Mesenchymal stem cell (in vitro differentiated cells and primary cell): ENCODE results near the gene ABCD3.

Source experiments
- DNase-seq: peaks from one replicate; pipeline ENCODE4 v3.0.0-alpha.2; 2013
- H2AFZ ChIP-seq: one replicate; pipeline ENCODE4 v1.6.1; 2013; ENCODE audit warnings: low read depth, mild to moderate bottlenecking, control low read depth, inconsistent platforms, low read length, moderate library complexity
- H2AK5ac ChIP-seq: 2 replicates; pipeline ENCODE4 v1.6.1; 2013; ENCODE audit warnings: low read length, moderate library complexity, mild to moderate bottlenecking, inconsistent platforms; ENCODE audit not compliant: severe bottlenecking
- H2BK120ac ChIP-seq: one replicate; pipeline ENCODE4 v1.6.1; 2013; ENCODE audit warnings: low read depth, mild to moderate bottlenecking, inconsistent platforms, low read length, moderate library complexity
- H2BK12ac ChIP-seq, 2 experiments: one replicate each; pipeline ENCODE4 v1.6.1; 2013; ENCODE audit warnings: inconsistent platforms in 2 of 2, low read length in 2 of 2, mild to moderate bottlenecking in 2 of 2, moderate library complexity in 2 of 2, control low read depth in 1 of 2
- H2BK15ac ChIP-seq: one replicate; pipeline ENCODE4 v1.6.1; 2013; ENCODE audit warnings: mild to moderate bottlenecking, low read depth, inconsistent platforms; ENCODE audit not compliant: poor library complexity, severe bottlenecking
- H2BK5ac ChIP-seq: 2 replicates; pipeline ENCODE4 v1.6.1; 2013; ENCODE audit warnings: low read depth, mild to moderate bottlenecking, low read length, control low read depth, inconsistent platforms; ENCODE audit not compliant: poor library complexity, severe bottlenecking
- H3K14ac ChIP-seq, 2 experiments: one replicate each; pipeline ENCODE4 v1.6.1; 2013; ENCODE audit warnings: inconsistent platforms in 2 of 2, low read length in 2 of 2, control low read depth in 1 of 2, mild to moderate bottlenecking in 1 of 2, moderate library complexity in 1 of 2
- H3K18ac ChIP-seq, 2 experiments: one replicate each; pipeline ENCODE4 v1.6.1; 2013; ENCODE audit warnings: inconsistent platforms in 2 of 2, low read length in 2 of 2, control low read depth in 1 of 2, low read depth in 1 of 2, mild to moderate bottlenecking in 1 of 2
- H3K23ac ChIP-seq, 2 experiments: one replicate each; pipeline ENCODE4 v1.6.1; 2013; ENCODE audit warnings: inconsistent platforms in 2 of 2, low read length in 2 of 2, mild to moderate bottlenecking in 2 of 2, moderate library complexity in 2 of 2, control low read depth in 1 of 2
- H3K27ac ChIP-seq: 2 replicates; pipeline ENCODE4 v1.5.1; 2013; ENCODE audit warnings: mild to moderate bottlenecking, moderate library complexity, low read length, control low read depth, inconsistent platforms; ENCODE audit not compliant: poor library complexity, severe bottlenecking
- H3K27me3 ChIP-seq, 2 experiments: 2 replicates each; pipeline versions ENCODE4 v1.6.1 to v1.7.0; 2013; ENCODE audit warnings: low read length in 2 of 2, mild to moderate bottlenecking in 2 of 2, moderate library complexity in 2 of 2, control low read depth in 1 of 2, inconsistent platforms in 1 of 2; ENCODE audit not compliant: control insufficient read depth in 1 of 2, insufficient read depth in 1 of 2
- H3K36me3 ChIP-seq, 2 experiments: 2 replicates each; pipeline versions ENCODE4 v1.6.1 to v1.7.0; 2013; ENCODE audit warnings: low read length in 2 of 2, control low read depth in 1 of 2, inconsistent platforms in 1 of 2, low read depth in 1 of 2, mild to moderate bottlenecking in 1 of 2; ENCODE audit not compliant: insufficient read depth in 2 of 2, control insufficient read depth in 1 of 2
- H3K4ac ChIP-seq, 2 experiments: one replicate each; pipeline ENCODE4 v1.6.1; 2013; ENCODE audit warnings: inconsistent platforms in 2 of 2, low read length in 2 of 2, mild to moderate bottlenecking in 2 of 2, moderate library complexity in 2 of 2, control low read depth in 1 of 2, low read depth in 1 of 2
- H3K4me1 ChIP-seq: 2 replicates; pipeline ENCODE4 v1.6.1; 2013; ENCODE audit warnings: low read depth, low read length, control low read depth; ENCODE audit not compliant: control insufficient read depth, insufficient read depth
- H3K4me2 ChIP-seq: 2 replicates; pipeline ENCODE4 v1.6.1; 2013; ENCODE audit warnings: low read length, mild to moderate bottlenecking, inconsistent platforms; ENCODE audit not compliant: poor library complexity, severe bottlenecking
- H3K4me3 ChIP-seq, 2 experiments: 2 replicates each; pipeline versions ENCODE4 v1.5.1 to v1.7.0; 2013; ENCODE audit warnings: low read length in 2 of 2, mild to moderate bottlenecking in 2 of 2, control low read depth in 1 of 2, low read depth in 1 of 2; ENCODE audit not compliant: insufficient read depth in 1 of 2
- H3K79me1 ChIP-seq: replicated peaks from 2 replicates; pipeline ENCODE4 v1.6.1; 2013; ENCODE audit warnings: mild to moderate bottlenecking, control low read depth, low read length, inconsistent platforms; ENCODE audit not compliant: poor library complexity, severe bottlenecking
- H3K9ac ChIP-seq: 2 replicates; pipeline ENCODE4 v1.7.0; 2013; ENCODE audit warnings: mild to moderate bottlenecking, low read length, moderate library complexity
- H3K9me3 ChIP-seq: 2 replicates; pipeline ENCODE4 v1.7.0; 2013; ENCODE audit warnings: mild to moderate bottlenecking, low read length; ENCODE audit not compliant: control insufficient read depth
- H4K8ac ChIP-seq: one replicate; pipeline ENCODE4 v1.6.1; 2013; ENCODE audit warnings: inconsistent platforms, mild to moderate bottlenecking, low read length, moderate library complexity
- H4K91ac ChIP-seq: one replicate; pipeline ENCODE4 v1.6.1; 2013; ENCODE audit warnings: mild to moderate bottlenecking, low read length, inconsistent platforms
- WGBS: methylation state at CpG from one replicate; pipeline ENCODE4 v1.1.7; 2013; ENCODE audit warnings: mixed read lengths; 5-methylcytosine and 5-hydroxymethylcytosine counted together

Gene ABCD3

DNA sequence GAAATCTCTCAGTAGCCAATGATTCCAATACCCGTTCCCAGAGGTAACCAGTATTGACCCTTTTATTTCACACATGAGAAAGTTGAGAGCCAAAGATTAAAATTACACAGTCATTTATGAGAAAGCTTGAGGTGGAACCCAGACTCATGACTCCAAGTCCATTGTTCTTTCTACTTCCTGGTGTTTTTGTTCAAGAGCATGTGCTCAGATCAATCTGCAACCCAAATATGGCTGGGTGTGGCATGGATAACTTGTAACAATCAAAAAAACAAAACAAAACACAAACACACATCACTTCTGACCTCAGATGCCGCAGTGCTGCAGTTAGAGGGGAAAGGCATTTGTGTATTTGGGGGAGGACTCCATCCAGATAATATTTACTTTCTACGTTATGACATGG is 18.7 kb upstream of the ABCD3 start:
- Histone ChIP-seq H2BK120ac (no peak overlapping the region), H2BK5ac (no peak overlapping the region), H4K91ac (no peak overlapping the region), H3K4me2 (no peak overlapping the region), H3K23ac (no peak overlapping the region), H2BK15ac (no peak overlapping the region), H3K36me3 (no peaks in the 10 kb centered on the region), H3K27me3 (peaks cover 0 to 5% of the 10 kb centered on the region in 2 experiments), H3K9me3 (no peaks in the 10 kb centered on the region), H3K4me3 (no peak overlapping the region), H3K9ac (no peak overlapping the region), H4K8ac (no peak overlapping the region), H3K4ac (no peak overlapping the region), H3K14ac (no peak overlapping the region), H2AFZ (no peak overlapping the region), H3K27ac (no peak overlapping the region), H3K4me1 (no peaks in the 10 kb centered on the region), H2AK5ac (no peak overlapping the region), H3K18ac (no peak overlapping the region), H3K79me1 (no peaks in the 10 kb centered on the region), H2BK12ac (no peak overlapping the region)
- no peak for DNase-seq
- 100% methylated on average over 2 of the region's 3 CpGs for WGBS

DNA sequence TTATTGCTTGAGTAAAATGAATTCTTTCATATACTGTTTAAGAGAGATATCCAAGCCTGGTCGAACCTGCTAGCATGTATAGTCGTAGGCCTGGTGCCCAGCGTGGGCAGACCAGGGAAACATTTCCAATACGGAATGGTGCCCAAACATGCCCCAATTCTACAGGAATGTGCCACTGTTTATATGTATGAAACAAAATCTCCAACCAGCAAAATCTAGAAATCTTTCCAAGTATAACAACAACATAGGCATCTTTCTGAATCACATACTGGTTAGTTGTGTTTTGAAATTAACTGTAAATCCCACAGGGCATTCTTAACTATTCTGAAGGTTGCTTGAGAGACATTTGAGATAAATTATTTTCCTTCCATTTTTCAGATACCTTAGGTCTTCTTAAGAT is 17.0 kb upstream of the ABCD3 start:
- H3K4me1 ChIP-seq: no peaks in the 10 kb centered on the region
- H3K14ac ChIP-seq: no peak overlapping the region
- no peaks in the 10 kb centered on the region for H3K79me1 ChIP-seq
- H4K91ac ChIP-seq: no peak overlapping the region
- no peak overlapping the region for H2AFZ ChIP-seq
- H2BK5ac ChIP-seq: no peak overlapping the region
- H3K4me2 ChIP-seq: no peak overlapping the region
- no peak overlapping the region for H3K9ac ChIP-seq
- H3K9me3 ChIP-seq: no peaks in the 10 kb centered on the region
- H3K27me3 ChIP-seq: peaks cover 0 to 5% of the 10 kb centered on the region in 2 experiments
- no peak for DNase-seq
- no peak overlapping the region for H2BK120ac ChIP-seq
- H3K4ac ChIP-seq: no peak overlapping the region
- H3K4me3 ChIP-seq: no peak overlapping the region
- H3K18ac ChIP-seq: no peak overlapping the region
- no peaks in the 10 kb centered on the region for H3K36me3 ChIP-seq
- no peak overlapping the region for H2BK15ac ChIP-seq
- H2BK12ac ChIP-seq: no peak overlapping the region
- no peak overlapping the region for H3K27ac ChIP-seq
- 98% methylated on average over 4 of the region's 4 CpGs for whole genome bisulfite sequencing
- H3K23ac ChIP-seq: no peak overlapping the region
- H2AK5ac ChIP-seq: no peak overlapping the region
- H4K8ac ChIP-seq: no peak overlapping the region

DNA sequence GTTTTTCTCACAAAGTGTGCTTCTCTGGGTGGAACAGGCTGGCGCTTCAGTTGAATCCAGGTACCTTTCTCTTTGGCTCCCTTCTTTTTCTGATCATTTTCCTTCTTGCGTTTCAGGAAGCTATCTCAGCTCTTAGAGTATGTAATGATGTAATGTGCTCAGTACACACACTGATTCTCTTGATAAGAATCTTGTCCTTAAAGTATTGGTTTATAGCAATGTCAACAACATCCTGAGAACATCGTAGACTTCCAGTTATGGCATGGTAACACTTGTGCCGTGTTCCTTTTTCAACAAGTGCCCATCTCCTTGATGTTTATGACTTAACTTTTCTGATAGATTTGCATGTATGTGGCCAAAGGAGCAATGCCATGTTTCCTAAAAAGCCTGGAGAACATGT is 11.7 kb upstream of the ABCD3 start:
- WGBS: 79% methylated on average over 3 of the region's 4 CpGs
- Histone ChIP-seq H2AK5ac (no peak overlapping the region), H3K4ac (no peak overlapping the region), H3K4me3 (no peak overlapping the region), H3K9ac (no peak overlapping the region), H2BK15ac (no peak overlapping the region), H3K14ac (no peak overlapping the region), H3K79me1 (no peaks in the 10 kb centered on the region), H2BK5ac (no peak overlapping the region), H3K9me3 (no peaks in the 10 kb centered on the region), H3K4me1 (no peaks in the 10 kb centered on the region), H3K4me2 (no peak overlapping the region), H3K23ac (no peak overlapping the region), H2BK12ac (no peak overlapping the region), H2AFZ (no peak overlapping the region), H2BK120ac (no peak overlapping the region), H4K8ac (no peak overlapping the region), H3K18ac (no peak overlapping the region), H3K27ac (no peak overlapping the region), H4K91ac (no peak overlapping the region), H3K27me3 (no peaks in the 10 kb centered on the region), H3K36me3 (no peaks in the 10 kb centered on the region)
- DNase-seq: no peak

DNA sequence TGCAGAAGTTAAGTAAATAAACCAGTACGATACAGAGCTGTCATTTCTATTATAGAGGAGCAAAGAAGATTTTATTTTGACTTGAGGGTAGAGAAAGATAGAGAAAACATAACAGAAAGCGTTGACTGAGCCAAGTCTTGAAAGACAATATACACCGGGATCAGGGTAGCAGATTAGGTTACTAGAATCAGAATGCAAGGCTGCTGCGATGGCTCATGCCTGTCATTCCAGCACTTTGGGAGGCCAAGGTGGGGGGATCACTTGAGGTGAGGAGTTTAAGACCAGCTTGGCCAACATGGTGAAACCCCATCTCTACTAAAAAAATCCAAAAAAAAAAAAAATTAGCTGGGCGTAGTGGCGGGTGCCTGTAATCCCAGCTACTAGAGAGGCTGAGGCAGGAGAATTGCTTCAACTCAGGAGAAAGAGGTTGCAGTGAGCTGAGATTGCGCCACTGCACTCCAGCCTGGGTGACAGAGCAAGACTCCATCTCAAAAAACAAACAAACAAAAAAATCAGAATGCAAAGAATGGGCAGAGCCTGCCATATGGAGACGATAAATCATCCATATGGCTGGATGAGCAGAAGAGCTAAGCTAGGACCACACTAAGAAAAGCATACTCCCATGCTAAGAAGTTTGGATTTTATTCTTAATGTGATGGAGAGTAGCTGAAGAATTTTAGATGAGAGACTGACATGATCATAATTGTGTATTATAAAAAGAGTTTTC is 9.9 kb upstream of the ABCD3 start:
- no peak overlapping the region for H2BK12ac ChIP-seq
- H3K18ac ChIP-seq: no peak overlapping the region
- H3K4me1 ChIP-seq: no peaks in the 10 kb centered on the region
- H2BK15ac ChIP-seq: no peak overlapping the region
- no peaks in the 10 kb centered on the region for H3K79me1 ChIP-seq
- no peak overlapping the region for H2AFZ ChIP-seq
- no peak overlapping the region for H3K4me3 ChIP-seq
- H3K27ac ChIP-seq: no peak overlapping the region
- H4K8ac ChIP-seq: no peak overlapping the region
- H3K14ac ChIP-seq: no peak overlapping the region
- H2BK5ac ChIP-seq: no peak overlapping the region
- H3K4ac ChIP-seq: no peak overlapping the region
- no peak overlapping the region for H3K4me2 ChIP-seq
- no peak overlapping the region for H3K9ac ChIP-seq
- H2AK5ac ChIP-seq: no peak overlapping the region
- no peaks in the 10 kb centered on the region for H3K36me3 ChIP-seq
- no peaks in the 10 kb centered on the region for H3K27me3 ChIP-seq
- 89% methylated on average over 7 of the region's 8 CpGs for WGBS
- no peak overlapping the region for H2BK120ac ChIP-seq
- no peak for DNase-seq
- no peaks in the 10 kb centered on the region for H3K9me3 ChIP-seq
- no peak overlapping the region for H3K23ac ChIP-seq
- H4K91ac ChIP-seq: no peak overlapping the region
